Body of pancreas (tissue), 4 donors: Measurements from ENCODE around the gene TBX5.

ENCODE experiments used
- CTCF ChIP-seq, 7 experiments: fragments of 450-650 bp in 4 of 7; fragments of 200-600 bp in 3 of 7; sonication (generic) in 3 of 7; IDR thresholded peaks; one replicate each; pipeline ENCODE4 v1.5.1; 2016 to 2019; ENCODE audit warnings: antibody characterized with exemption in 7 of 7
- POLR2A ChIP-seq, 3 donors: fragments of 450-650 bp; IDR thresholded peaks; one replicate each; pipeline ENCODE4 v1.6.1; 2016; ENCODE audit warnings: antibody characterized with exemption in 3 of 3, mild to moderate bottlenecking in 2 of 3

- TF ChIP-seq CTCF (IDR thresholded peaks at IDR 0.05): no peak
- TF ChIP-seq POLR2A (IDR thresholded peaks at IDR 0.05): no peak
Observed at GRCh38 chr12:114396869-114397719, 8.8 kb downstream of the TBX5 start.
